Epithelial cell of prostate (primary cell): ENCODE results near the gene DUT.

Source experiments
- DNase-seq: peaks from one replicate; pipeline ENCODE4 v3.0.0-alpha.2; 2011; ENCODE audit warnings: low read depth, low spot score
- H3K27ac ChIP-seq: fragments of 450-650 bp; 2 replicates; pipeline ENCODE4 v1.5.1; 2017; ENCODE audit warnings: mild to moderate bottlenecking

Gene DUT

DNA sequence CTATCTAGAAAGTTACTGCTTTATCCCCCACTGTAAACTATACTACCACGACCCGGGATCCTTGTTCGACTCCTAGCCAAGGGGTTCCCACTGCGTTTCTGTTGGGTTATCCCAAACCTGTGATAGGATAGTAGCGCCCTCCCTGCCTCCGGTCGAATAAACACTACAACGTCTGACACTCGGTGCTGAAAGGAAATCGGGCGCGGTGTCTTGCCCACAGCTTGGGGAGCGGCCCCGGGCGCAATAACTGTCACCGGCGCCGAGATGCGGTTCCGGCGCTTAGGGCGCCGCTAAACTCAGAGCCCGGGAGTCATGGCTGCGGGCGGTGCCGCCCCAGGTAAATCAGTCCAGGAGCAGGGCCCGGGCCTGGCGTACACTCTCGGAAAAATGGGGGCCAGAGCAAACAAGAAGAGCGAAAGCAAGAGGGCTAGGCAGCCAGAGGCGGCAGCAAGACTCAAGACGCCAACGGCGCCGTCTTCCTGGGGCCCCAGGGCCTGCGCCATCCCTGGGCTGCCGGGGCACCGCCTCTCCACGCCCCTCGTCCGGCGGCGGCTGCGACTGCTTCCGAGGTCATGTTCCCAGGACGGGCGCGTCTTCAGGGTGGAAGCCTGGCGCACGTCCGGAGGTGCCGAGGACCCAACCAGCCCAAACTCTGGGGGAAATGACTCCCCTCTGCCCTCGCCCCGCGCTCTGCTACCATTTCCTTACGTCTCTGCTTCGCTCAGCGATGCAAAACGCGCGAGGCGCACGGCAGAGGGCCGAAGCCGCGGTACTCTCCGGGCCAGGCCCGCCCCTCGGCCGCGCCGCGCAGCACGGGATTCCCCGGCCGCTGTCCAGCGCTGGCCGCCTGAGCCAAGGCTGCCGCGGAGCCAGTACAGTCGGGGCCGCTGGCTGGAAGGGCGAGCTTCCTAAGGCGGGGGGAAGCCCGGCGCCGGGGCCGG, at the start of gene DUT:
DUT (plus strand) TSS at position 575 of the 941 bp plus-strand sequence; CDS start at position 662, 87 bp downstream.
- peak within 1 kb of the TSS; percentile 69 for H3K27ac ChIP-seq
- no peak for DNase-seq

DNA sequence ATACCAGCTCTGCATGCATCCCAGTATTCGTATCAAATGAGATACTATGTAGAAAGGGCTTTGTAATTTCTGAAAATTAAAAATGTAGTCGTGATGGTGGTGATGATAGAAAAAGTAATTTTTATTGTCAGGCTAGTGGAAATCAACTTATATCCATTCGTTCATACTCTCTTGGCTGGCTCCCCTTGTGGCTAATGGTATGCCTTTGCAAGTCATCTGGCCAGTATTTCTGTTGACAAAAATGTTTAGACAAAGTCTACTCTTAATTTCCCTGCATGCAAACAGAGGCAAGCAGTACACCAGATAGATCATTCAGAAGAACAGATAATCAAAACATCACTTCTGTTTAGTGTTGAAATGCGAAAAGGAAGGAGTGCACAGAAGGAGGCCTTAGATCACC, 49.6 kb upstream of the DUT start:
- DNase-seq = no peak
- no peak overlapping the region for H3K27ac ChIP-seq

- DNase-seq = no peak
- no peak overlapping the region for H3K27ac ChIP-seq
These were observed 49.0 kb upstream of the DUT start for GRCh38 chr15:48282216-48282615.

GRCh38 chr15:48283396-48284145, 47.7 kb upstream of the DUT start:
- H3K27ac ChIP-seq = no peak overlapping the region
- no peak for DNase-seq

- no peak overlapping the region for H3K27ac ChIP-seq
- peak; percentile 31 for DNase-seq
These were observed 45.7 kb upstream of the DUT start for GRCh38 chr15:48285329-48286214.

DNA sequence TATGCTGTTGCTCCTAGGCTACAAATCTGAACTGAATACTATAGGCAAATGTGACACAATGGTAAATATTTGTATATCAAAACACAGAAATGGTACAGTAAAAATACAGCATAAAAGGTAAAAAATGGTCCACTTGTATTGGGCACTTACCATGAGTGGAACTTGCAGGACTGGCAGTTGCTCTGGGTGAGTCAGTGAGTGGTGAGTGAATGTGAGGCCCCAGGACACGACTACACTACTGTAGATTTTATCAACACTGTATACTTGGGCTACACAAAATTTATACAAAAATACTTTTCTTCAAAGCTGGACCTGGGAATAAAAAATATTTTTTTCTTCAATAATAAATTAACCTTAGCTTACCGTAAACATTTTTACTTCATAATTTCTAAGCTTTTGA, 41.6 kb upstream of the DUT start:
- no peak overlapping the region for H3K27ac ChIP-seq
- no peak for DNase-seq

GRCh38 chr15:48292458-48292857, 38.8 kb upstream of the DUT start:
- no peak overlapping the region for H3K27ac ChIP-seq
- no peak for DNase-seq

GRCh38 chr15:48297668-48298067, 33.6 kb upstream of the DUT start:
- DNase-seq = no peak
- no peak overlapping the region for H3K27ac ChIP-seq

DNA sequence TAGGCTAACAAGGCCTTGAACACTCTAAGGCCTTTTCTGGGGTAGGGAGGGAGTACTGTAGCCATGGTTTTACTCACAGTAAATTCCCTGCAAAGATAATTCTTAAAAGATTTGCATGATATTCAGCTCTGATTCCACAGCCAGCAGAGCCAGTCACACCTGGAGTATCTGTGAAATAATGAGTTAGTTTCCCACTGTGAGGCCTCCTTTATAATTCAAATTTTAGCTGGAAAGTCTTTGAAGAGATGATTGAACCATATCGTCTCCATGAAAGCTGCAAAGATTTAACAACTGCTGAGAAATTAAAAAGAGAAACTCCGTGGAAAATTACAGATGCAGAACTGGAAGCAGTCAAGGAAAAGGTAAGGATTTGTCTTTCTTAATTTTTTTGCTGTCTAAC, 32.3 kb upstream of the DUT start:
- H3K27ac ChIP-seq = no peak overlapping the region
- no peak for DNase-seq

DNA sequence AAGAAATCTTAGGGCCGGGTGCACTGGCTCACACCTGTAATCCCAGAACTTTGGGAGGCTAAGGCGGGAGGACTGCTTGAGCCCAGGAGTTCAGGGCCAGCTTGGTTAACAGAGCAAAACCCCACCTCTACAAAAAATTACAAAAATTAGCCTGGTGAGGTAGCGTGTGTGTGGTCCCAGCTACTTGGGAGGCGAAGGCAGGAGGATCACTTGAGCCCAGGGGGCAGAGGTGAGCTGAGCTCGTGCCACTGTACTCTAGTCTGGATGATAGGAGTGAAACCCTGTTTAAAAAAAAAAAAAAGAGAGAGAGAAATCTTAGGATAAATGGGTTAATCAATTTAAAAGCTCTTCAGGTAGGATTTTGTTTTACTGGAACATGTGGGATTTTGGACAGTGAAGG, 31.2 kb upstream of the DUT start:
- DNase-seq = no peak
- no peak overlapping the region for H3K27ac ChIP-seq

DNA sequence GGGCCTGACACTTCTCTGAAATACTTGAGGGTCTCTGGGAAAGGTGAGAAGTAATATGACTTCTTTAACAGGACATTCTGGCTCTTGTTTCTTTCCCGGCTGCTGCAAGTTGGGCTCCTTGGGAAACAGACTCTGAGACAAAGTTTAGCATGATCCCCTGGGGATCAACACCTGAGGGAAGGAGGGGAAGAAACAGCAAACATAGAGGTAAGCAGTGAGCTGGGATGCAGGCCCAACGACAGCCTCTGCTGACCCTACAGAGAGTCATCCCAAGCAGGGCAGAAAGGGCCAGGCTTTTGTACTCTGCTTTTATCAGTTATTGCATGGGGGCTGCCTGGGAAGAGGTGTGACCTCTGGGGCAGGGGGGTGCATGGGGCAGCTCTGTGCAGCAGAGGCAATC, 26.8 kb upstream of the DUT start:
- no peak for DNase-seq
- H3K27ac ChIP-seq = no peak overlapping the region

GRCh38 chr15:48306639-48307038, 24.6 kb upstream of the DUT start:
- DNase-seq = no peak
- no peak overlapping the region for H3K27ac ChIP-seq

DNA sequence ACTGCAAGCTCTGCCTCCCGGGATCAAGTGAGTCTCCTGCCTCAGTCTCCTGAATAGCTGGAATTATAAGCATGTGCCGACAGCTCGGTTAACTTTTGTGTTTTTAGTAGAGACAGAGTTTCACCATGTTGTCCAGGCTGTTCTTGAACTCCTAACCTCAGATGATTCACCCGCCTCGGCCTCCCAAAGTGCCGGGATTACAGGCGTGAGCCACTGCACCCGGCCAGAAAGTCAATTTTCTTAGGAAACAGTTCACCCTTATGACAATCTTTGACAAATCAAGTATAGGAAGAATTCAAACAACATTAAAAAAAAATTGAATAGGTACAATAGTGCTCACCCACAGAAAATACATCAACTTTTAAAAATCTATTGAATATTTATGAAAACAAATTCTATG, 23.6 kb upstream of the DUT start:
- DNase-seq = no peak
- no peak overlapping the region for H3K27ac ChIP-seq

- no peak for DNase-seq
- H3K27ac ChIP-seq = no peak overlapping the region
These were observed 21.5 kb upstream of the DUT start for GRCh38 chr15:48309740-48310139.

GRCh38 chr15:48313216-48313615, 18.0 kb upstream of the DUT start:
- DNase-seq = no peak

GRCh38 chr15:48315041-48315440, 16.2 kb upstream of the DUT start:
- no peak overlapping the region for H3K27ac ChIP-seq

More at GRCh38 chr15:48313216-48313615, 18.0 kb upstream of the DUT start:
- H3K27ac ChIP-seq = no peak overlapping the region

GRCh38 chr15:48317221-48317620, 14.0 kb upstream of the DUT start:
- H3K27ac ChIP-seq = no peak overlapping the region
- no peak for DNase-seq

More at GRCh38 chr15:48315041-48315440, 16.2 kb upstream of the DUT start:
- DNase-seq = no peak

DNA sequence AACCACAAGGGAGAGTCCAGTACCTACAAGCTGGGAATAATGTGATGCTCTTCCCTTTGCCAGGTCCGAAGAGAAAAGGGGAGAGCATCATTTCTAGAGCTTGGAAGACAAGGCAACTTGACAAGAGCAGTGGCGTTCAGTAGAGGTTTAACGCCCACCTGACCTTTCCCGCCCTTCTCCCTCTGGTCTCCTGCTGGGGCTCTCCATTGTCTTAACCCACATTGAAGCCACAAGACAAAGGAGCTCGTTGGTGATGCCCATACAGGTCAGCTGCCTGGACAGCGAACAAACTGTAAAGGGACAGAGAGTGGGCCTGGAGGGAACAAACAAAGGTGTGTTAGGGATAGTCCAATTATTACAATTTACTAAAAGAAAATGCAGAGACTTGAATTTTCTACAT, 13.1 kb upstream of the DUT start:
- no peak for DNase-seq
- no peak overlapping the region for H3K27ac ChIP-seq

GRCh38 chr15:48323294-48323693, 7.9 kb upstream of the DUT start:
- DNase-seq = no peak
- H3K27ac ChIP-seq = no peak overlapping the region

- DNase-seq = no peak
These were observed 6.3 kb upstream of the DUT start for GRCh38 chr15:48324949-48325348.

More at GRCh38 chr15:48324949-48325348, 6.3 kb upstream of the DUT start:
- H3K27ac ChIP-seq = no peak overlapping the region
